ENCODE data around the gene RBL1.

Gene RBL1

DNA sequence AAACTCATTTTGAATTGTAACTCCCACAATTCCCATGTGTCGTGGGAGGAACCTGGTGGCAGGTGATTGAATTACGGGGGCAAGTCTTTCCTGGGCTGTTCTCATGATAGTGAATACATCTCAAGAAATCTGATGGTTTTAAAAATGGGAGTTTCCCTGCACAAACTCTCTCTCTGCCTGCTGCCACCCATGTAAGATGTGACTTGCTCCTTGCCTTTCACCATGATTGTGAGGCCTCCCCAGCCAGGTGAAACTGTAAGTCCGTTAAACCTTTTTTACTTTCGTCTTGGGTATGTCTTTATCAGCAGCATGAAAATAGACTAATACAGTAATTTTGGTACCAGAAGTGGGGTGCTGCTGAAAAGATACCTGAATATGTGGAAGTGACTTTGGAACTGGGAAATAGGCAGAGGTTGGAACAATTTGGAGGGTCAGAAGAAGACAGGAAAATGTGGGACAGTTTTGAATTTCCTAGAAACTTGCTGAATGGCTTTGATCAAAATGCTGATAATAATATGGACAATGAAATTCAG lies 102.9 kb downstream of the RBL1 start:
- Histone ChIP-seq H3K4me1 (ENCODE audit: control insufficient read depth in 1 of 2, insufficient read depth in 1 of 2, low read depth in 1 of 2, low read length in 1 of 2) (peaks cover 5 to 7% of the 10 kb centered on the region in 2 experiments), H3K27me3 (no peaks in the 10 kb centered on the region), H3K9me3 (no peaks in the 10 kb centered on the region), H3K27ac (no peak overlapping the region), H3K36me3 (peaks cover 16% of the 10 kb centered on the region), H3K4me3 (ENCODE audit: low read depth in 1 of 2, low read length in 1 of 2) (no peak overlapping the region)
- no peak for TF ChIP-seq CTCF (IDR thresholded peaks at IDR 0.05)

GRCh38 chr20:36991703-36992102 lies 104.1 kb downstream of the RBL1 start:
- H3K27me3 ChIP-seq: no peaks in the 10 kb centered on the region
- no peaks in the 10 kb centered on the region for H3K9me3 ChIP-seq
- H3K4me1 ChIP-seq (ENCODE audit: control insufficient read depth in 1 of 2, insufficient read depth in 1 of 2, low read depth in 1 of 2, low read length in 1 of 2): peaks cover 5 to 7% of the 10 kb centered on the region in 2 experiments
- TF ChIP-seq CTCF (IDR thresholded peaks at IDR 0.05): no peak
- no peak overlapping the region for H3K27ac ChIP-seq
- peaks cover 15% of the 10 kb centered on the region for H3K36me3 ChIP-seq
- H3K4me3 ChIP-seq (ENCODE audit: low read depth in 1 of 2, low read length in 1 of 2): no peak overlapping the region

DNA sequence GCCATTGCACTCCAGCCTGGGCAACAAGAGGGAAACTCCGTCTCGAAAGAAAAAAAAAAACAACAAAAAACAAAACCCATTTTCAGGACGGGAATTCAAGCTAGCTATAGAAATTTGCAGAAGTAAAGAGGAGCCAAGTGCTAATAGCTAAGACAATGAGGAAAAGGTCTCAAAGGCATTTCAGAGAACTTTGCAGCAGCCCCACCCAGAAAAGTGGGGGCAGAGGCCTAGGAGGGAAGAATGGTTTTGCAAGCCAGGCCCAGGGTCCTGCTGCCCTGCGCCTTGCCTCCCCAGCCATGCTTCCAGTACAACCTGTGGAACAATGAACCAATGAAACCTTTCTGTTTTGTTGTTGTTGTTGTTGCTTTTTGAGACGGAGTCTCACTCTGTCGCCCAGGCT lies 106.0 kb downstream of the RBL1 start:
- Histone ChIP-seq H3K4me1 (ENCODE audit: control insufficient read depth in 1 of 2, insufficient read depth in 1 of 2, low read depth in 1 of 2, low read length in 1 of 2) (peaks cover 5 to 7% of the 10 kb centered on the region in 2 experiments), H3K27ac (no peak overlapping the region), H3K36me3 (peaks cover 2% of the 10 kb centered on the region), H3K27me3 (no peaks in the 10 kb centered on the region), H3K9me3 (no peaks in the 10 kb centered on the region), H3K4me3 (ENCODE audit: low read depth in 1 of 2, low read length in 1 of 2) (no peak overlapping the region)
- TF ChIP-seq CTCF (IDR thresholded peaks at IDR 0.05): no peak

DNA sequence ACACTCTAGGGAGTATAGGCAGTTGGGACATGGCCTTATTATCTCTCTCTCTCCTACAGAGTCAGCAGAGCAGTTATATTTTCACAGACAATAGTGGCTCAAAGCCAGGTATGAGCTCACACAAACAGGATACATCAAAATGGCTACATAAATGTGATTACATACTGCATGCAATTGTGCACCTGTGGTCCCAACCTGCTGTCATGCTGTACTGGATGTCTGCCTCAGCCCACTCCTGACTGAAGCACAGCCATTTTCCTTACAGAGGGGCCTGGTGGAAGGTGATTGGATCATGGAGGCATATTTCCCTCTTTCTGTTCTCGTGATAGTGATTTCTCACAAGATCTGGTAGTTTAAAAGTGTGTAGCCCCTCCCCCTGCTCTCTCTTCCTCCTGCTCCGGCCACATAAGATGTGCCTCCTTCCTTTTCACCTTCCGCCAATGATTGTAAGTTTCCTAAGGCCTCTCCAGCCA lies 107.3 kb downstream of the RBL1 start:
- Histone ChIP-seq H3K4me1 (ENCODE audit: control insufficient read depth in 1 of 2, insufficient read depth in 1 of 2, low read depth in 1 of 2, low read length in 1 of 2) (peaks cover 5 to 7% of the 10 kb centered on the region in 2 experiments), H3K27ac (no peak overlapping the region), H3K27me3 (no peaks in the 10 kb centered on the region), H3K36me3 (no peaks in the 10 kb centered on the region), H3K4me3 (ENCODE audit: low read depth in 1 of 2, low read length in 1 of 2) (no peak overlapping the region), H3K9me3 (no peaks in the 10 kb centered on the region)
- no peak for TF ChIP-seq CTCF (IDR thresholded peaks at IDR 0.05)

DNA sequence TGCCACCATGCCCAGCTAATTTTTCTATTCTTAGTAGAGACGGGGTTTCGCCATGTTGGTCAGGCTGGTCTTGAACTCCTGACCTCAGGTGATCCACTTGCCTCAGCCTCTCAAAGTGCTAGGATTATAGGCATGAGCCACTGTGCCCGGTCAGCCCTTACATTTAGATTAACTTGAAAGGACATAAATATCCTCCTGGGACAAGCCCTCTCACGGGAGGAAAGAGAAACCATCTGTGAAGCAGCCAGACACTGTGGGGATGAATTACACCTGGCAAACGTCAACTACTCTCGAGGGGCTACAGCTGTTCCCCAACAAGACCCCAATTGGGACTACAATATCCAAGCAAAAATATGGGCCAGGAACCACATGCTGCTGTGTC lies 111.5 kb downstream of the RBL1 start:
- Histone ChIP-seq H3K27ac (no peak overlapping the region), H3K36me3 (no peaks in the 10 kb centered on the region), H3K9me3 (no peaks in the 10 kb centered on the region), H3K4me1 (ENCODE audit: control insufficient read depth in 1 of 2, insufficient read depth in 1 of 2, low read depth in 1 of 2, low read length in 1 of 2) (peaks cover 5 to 7% of the 10 kb centered on the region in 2 experiments), H3K27me3 (no peaks in the 10 kb centered on the region), H3K4me3 (ENCODE audit: low read depth in 1 of 2, low read length in 1 of 2) (no peak overlapping the region)
- TF ChIP-seq CTCF (IDR thresholded peaks at IDR 0.05): no peak

Measured in neutrophil (primary cell).